PFSK-1 (cell line): ENCODE measurements around the gene BFSP2.

Experiments used
- FOXP2 ChIP-seq: optimal IDR thresholded peaks from 2 replicates; pipeline ENCODE3; 2011; ENCODE audit warnings: borderline replicate concordance, control low read depth, inconsistent platforms; ENCODE audit not compliant: insufficient read depth; ENCODE audit errors: extremely low read length, extremely low read depth
- POLR2AphosphoS5 ChIP-seq: IDR thresholded peaks from 2 replicates; pipeline ENCODE4 v1.6.1; 2012; ENCODE audit warnings: low read depth, mild to moderate bottlenecking, control low read depth, low read length, moderate library complexity
- TAF1 ChIP-seq: IDR thresholded peaks from 2 replicates; pipeline ENCODE4 v1.6.1; 2012; ENCODE audit warnings: low read length, control low read depth, borderline replicate concordance; ENCODE audit not compliant: insufficient read depth

DNA sequence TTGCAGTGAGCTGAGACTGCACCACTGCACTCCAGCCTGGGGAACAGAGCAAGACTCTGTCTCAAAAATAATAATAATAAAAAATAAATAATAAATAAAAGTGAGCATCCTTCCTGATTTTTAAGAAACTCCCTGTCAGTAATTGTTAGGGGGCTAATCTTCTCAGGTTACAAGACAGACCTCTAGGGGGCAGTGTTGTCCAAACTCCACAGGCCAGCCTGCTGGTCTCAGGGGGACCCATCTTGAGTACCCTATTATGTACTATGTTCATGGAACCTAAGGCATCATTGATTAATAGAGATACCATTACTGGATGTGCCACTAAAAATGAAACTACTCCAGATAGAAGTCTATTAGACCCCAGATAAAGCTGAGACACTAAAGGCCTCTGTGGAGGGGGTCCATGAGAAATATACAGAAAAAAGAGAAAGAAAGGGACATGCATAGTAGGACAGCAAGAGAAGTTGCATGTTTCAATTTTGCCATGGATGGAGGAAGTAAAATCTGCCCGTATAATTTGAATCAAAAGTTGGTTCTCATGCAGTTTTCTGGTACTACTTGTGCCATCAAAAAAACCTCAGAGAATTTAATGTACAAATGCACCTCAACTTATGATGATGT, 88.2 kb downstream of the BFSP2 start:
- TF ChIP-seq FOXP2 = no peak
- TF ChIP-seq POLR2AphosphoS5 = no peak
- no peak for TF ChIP-seq TAF1
